CD14-positive monocyte (primary cell): ENCODE measurements around the gene ELOB. TPM values are rescaled to one million over a fixed set of nuclear protein-coding genes. Genes with fewer than 3 reads are reported as not detected.

Experiments
- DNase-seq, 3 donors: peaks; one replicate each; pipeline ENCODE4 v3.0.0-alpha.2; 2011 to 2022
- H2AFZ ChIP-seq: 2 replicates; pipeline ENCODE4 v1.6.0; 2012; ENCODE audit warnings: mild to moderate bottlenecking, low read depth, low read length, inconsistent platforms; ENCODE audit not compliant: insufficient read depth, poor library complexity, severe bottlenecking
- H3K27ac ChIP-seq, 2 donors: 1 replicate in 1 of 2; 2 replicates in 1 of 2; pipeline ENCODE4 v1.5.1; 2012 to 2013; ENCODE audit warnings: low read length in 2 of 2, control low read depth in 1 of 2, inconsistent platforms in 1 of 2, low read depth in 1 of 2, mild to moderate bottlenecking in 1 of 2
- H3K27me3 ChIP-seq, 2 donors: one replicate each; pipeline versions ENCODE4 v1.6.0 to v1.6.1; 2011 to 2013; ENCODE audit warnings: low read length in 2 of 2; ENCODE audit not compliant: control insufficient read depth in 2 of 2, insufficient read depth in 2 of 2
- H3K36me3 ChIP-seq, 2 donors: replicated peaks in 1 of 2; 1 replicate in 1 of 2; 2 replicates in 1 of 2; pipeline versions ENCODE4 v1.5.1 to v1.6.1; 2012 to 2013; ENCODE audit warnings: low read length in 2 of 2, control low read depth in 1 of 2, inconsistent platforms in 1 of 2, mild to moderate bottlenecking in 1 of 2; ENCODE audit not compliant: insufficient read depth in 2 of 2, control insufficient read depth in 1 of 2
- H3K4me1 ChIP-seq, 2 donors: 1 replicate in 1 of 2; 2 replicates in 1 of 2; pipeline versions ENCODE4 v1.5.1 to v1.6.1; 2012 to 2013; ENCODE audit warnings: low read length in 2 of 2, control low read depth in 1 of 2, inconsistent platforms in 1 of 2, mild to moderate bottlenecking in 1 of 2, moderate library complexity in 1 of 2; ENCODE audit not compliant: insufficient read depth in 2 of 2, control insufficient read depth in 1 of 2
- H3K4me2 ChIP-seq: replicated peaks from 2 replicates; pipeline ENCODE3; 2012; ENCODE audit warnings: low read length, moderate library complexity, mild to moderate bottlenecking; ENCODE audit not compliant: poor library complexity, severe bottlenecking; ENCODE audit errors: extremely low read depth
- H3K4me3 ChIP-seq, 3 experiments: fragments of 200-600 bp in 1 of 3; sonication (generic) in 1 of 3; replicated peaks in 1 of 3; 1 replicate in 2 of 3; 2 replicates in 1 of 3; pipeline ENCODE4 v1.5.1; 2011 to 2013; ENCODE audit warnings: low read length in 3 of 3, mild to moderate bottlenecking in 3 of 3, control low read depth in 2 of 3, low read depth in 2 of 3, inconsistent platforms in 1 of 3, moderate library complexity in 1 of 3
- H3K79me2 ChIP-seq: 2 replicates; pipeline ENCODE4 v1.6.0; 2012; ENCODE audit warnings: mild to moderate bottlenecking, control low read depth, inconsistent platforms, low read length, moderate library complexity; ENCODE audit not compliant: insufficient read depth
- H3K9ac ChIP-seq: 2 replicates; pipeline ENCODE4 v1.6.0; 2017; ENCODE audit warnings: low read length, mild to moderate bottlenecking; ENCODE audit not compliant: insufficient read depth, poor library complexity, severe bottlenecking
- H3K9me3 ChIP-seq, 2 donors: replicated peaks in 1 of 2; 1 replicate in 1 of 2; 2 replicates in 1 of 2; pipeline versions ENCODE4 v1.5.1 to v1.6.1; 2012 to 2013; ENCODE audit warnings: low read length in 2 of 2, control low read depth in 1 of 2; ENCODE audit not compliant: control insufficient read depth in 1 of 2, insufficient read depth in 1 of 2
- H4K20me1 ChIP-seq: 2 replicates; pipeline ENCODE4 v1.6.0; 2012; ENCODE audit warnings: mild to moderate bottlenecking, low read length, control low read depth, moderate library complexity; ENCODE audit not compliant: insufficient read depth
- H3K27ac Mint-ChIP-seq, 7 donors: one replicate each; pipeline ENCODE4 v1.8.0; 2020; ENCODE audit warnings: mild to moderate bottlenecking in 7 of 7, mixed read lengths in 7 of 7, moderate library complexity in 6 of 7, inconsistent platforms in 2 of 7
- H3K27me3 Mint-ChIP-seq, 3 donors: one replicate each; pipeline ENCODE4 v1.8.0; 2021 to 2022; ENCODE audit warnings: low read depth in 3 of 3, mild to moderate bottlenecking in 3 of 3, mixed read lengths in 3 of 3, moderate library complexity in 3 of 3, inconsistent platforms in 1 of 3
- H3K36me3 Mint-ChIP-seq, 2 donors: one replicate each; pipeline ENCODE4 v1.8.0; 2020; ENCODE audit warnings: mixed read lengths in 2 of 2, inconsistent platforms in 1 of 2, mild to moderate bottlenecking in 1 of 2
- H3K4me1 Mint-ChIP-seq: one replicate; pipeline ENCODE4 v1.8.0; 2020; ENCODE audit warnings: mild to moderate bottlenecking, mixed read lengths
- H3K4me3 Mint-ChIP-seq, 2 donors: one replicate each; pipeline ENCODE4 v1.8.0; 2020; ENCODE audit warnings: mild to moderate bottlenecking in 2 of 2, mixed read lengths in 2 of 2, moderate library complexity in 1 of 2
- H3K9me3 Mint-ChIP-seq, 7 donors: one replicate each; pipeline ENCODE4 v1.8.0; 2020 to 2022; ENCODE audit warnings: mixed read lengths in 7 of 7, mild to moderate bottlenecking in 6 of 7, moderate library complexity in 6 of 7, inconsistent platforms in 2 of 7
- CTCF ChIP-seq: fragments of 200-600 bp; IDR thresholded peaks from one replicate; pipeline ENCODE4 v1.8.0; 2022; ENCODE audit warnings: antibody characterized with exemption, mild to moderate bottlenecking
- WGBS: methylation state at CpG from one replicate; pipeline ENCODE4 v1.1.5; 2013; ENCODE audit warnings: missing lambda C conversion rate; ENCODE audit not compliant: insufficient coverage; 5-methylcytosine and 5-hydroxymethylcytosine counted together
- intact Hi-C, 2 donors: fragments of 100-400 bp; cut with micrococcal nuclease; formaldehyde crosslinking; loops; one replicate each; pipeline versions ENCODE4 v1.15.0 to v1.15.1; 2023
- polyA plus RNA-seq, 3 donors: library from polyadenylated mRNA; depleted of rRNA in 1 of 3; unstranded in 2 of 3; stranded (reverse) in 1 of 3; fragments of 300-500 nt in 2 of 3; fragments of >200 nt in 1 of 3; fragmentation: Illumina TruSeq in 2 of 3; gene quantifications; 1 replicate in 2 of 3; 2 replicates in 1 of 3; pipeline ENCODE4 v1.2.3, GENCODE V29; 2012 to 2021

Gene ELOB
- polyA plus RNA-seq, 3 donors, result 150 to 405 (median 363) TPM

GRCh38 chr16:2776500-2777139, 460 bp downstream of the ELOB start:
- H3K4me3 ChIP-seq, result peak overlapping the region; percentile 66 to 94 (median 88)
- H3K9ac ChIP-seq, result peak overlapping the region; percentile 73
- H3K27ac ChIP-seq, result peak overlapping the region in 1 of 2 donors; percentile 71
- DNase-seq, result no peak
- H3K36me3 ChIP-seq, result peaks cover 26 to 34% of the 10 kb centered on the region in 2 donors
- Mint-ChIP-seq H3K9me3 (peaks cover 0 to 3% (median 0%) of the 10 kb centered on the region in 7 donors), H3K4me3 (peak overlapping the region; percentile 90 to 95), H3K36me3 (peaks cover 33 to 45% of the 10 kb centered on the region in 2 donors), H3K4me1 (peaks cover 43% of the 10 kb centered on the region), H3K27me3 (peaks cover 0 to 10% (median 5%) of the 10 kb centered on the region in 3 donors), H3K27ac (peak overlapping the region in 6 of 7 donors; percentile 22 to 96 (median 81))
- peak overlapping the region; percentile 88 for H3K4me2 ChIP-seq
- peaks cover 49% of the 10 kb centered on the region for H4K20me1 ChIP-seq
- H3K27me3 ChIP-seq, result no peaks in the 10 kb centered on the region
- H2AFZ ChIP-seq, result peak overlapping the region; percentile 88
- TF ChIP-seq CTCF, result no peak
- WGBS, result under 1% methylated on average over 63 of the region's 72 CpGs
- H3K9me3 ChIP-seq, result no peaks in the 10 kb centered on the region
- peaks cover 32 to 37% of the 10 kb centered on the region in 2 donors for H3K4me1 ChIP-seq
- intact Hi-C loops, result loop anchor here (1.0 to 5.0 kb wide), 2 partner anchors 23 to 246 kb away; partner anchors contain the start of genes HCFC1R1 (in 1 of the 2), THOC6 (in 1 of the 2) and TNFRSF12A (in 1 of the 2)
- H3K79me2 ChIP-seq, result peaks cover 42% of the 10 kb centered on the region

- Histone ChIP-seq H3K9ac (peak overlapping the region; percentile 73), H3K27me3 (no peaks in the 10 kb centered on the region), H3K4me1 (peaks cover 32 to 37% of the 10 kb centered on the region in 2 donors), H4K20me1 (peaks cover 56% of the 10 kb centered on the region), H3K9me3 (no peaks in the 10 kb centered on the region), H2AFZ (peak overlapping the region; percentile 88), H3K4me3 (peak overlapping the region; percentile 66 to 94 (median 88)), H3K4me2 (peak overlapping the region; percentile 88), H3K79me2 (peaks cover 46% of the 10 kb centered on the region), H3K36me3 (peaks cover 33 to 41% of the 10 kb centered on the region in 2 donors), H3K27ac (peak overlapping the region; percentile 51 to 71)
- H3K4me3 Mint-ChIP-seq, result peak overlapping the region; percentile 90 to 95
- WGBS, result 91% methylated on average over 7 of the region's 11 CpGs
- intact Hi-C loops, result loop anchor here (1.0 to 5.0 kb wide), 2 partner anchors 23 to 246 kb away; partner anchors contain the start of genes HCFC1R1 (in 1 of the 2), THOC6 (in 1 of the 2) and TNFRSF12A (in 1 of the 2)
- peaks cover 0 to 6% (median 5%) of the 10 kb centered on the region in 3 donors for H3K27me3 Mint-ChIP-seq
- peak overlapping the region; percentile 64 to 96 (median 86) for H3K27ac Mint-ChIP-seq
- DNase-seq, result no peak
- H3K36me3 Mint-ChIP-seq, result peaks cover 40 to 52% of the 10 kb centered on the region in 2 donors
- no peak for TF ChIP-seq CTCF
- H3K9me3 Mint-ChIP-seq, result peaks cover 0 to 3% (median 0%) of the 10 kb centered on the region in 7 donors
- H3K4me1 Mint-ChIP-seq, result peaks cover 43% of the 10 kb centered on the region
Observed at GRCh38 chr16:2775765-2776499, 1.1 kb downstream of the ELOB start.
